ENCODE measurements around the gene ATRNL1. TPM values are rescaled to one million over a fixed set of nuclear protein-coding genes. Genes with fewer than 3 reads are reported as not detected.

ATRNL1 gene
- total RNA-seq, 1 experiment from 2014 or later, result not detected

GRCh38 chr10:115164220-115164619 lies 71.1 kb downstream of the ATRNL1 start:
- ChIA-PET CTCF (no interaction called here), POLR2A (ENCODE audit: unreplicated experiment) (no interaction called here)
- TF ChIP-seq EZH2 (IDR thresholded peaks at IDR 0.05; ENCODE audit: low read length, unreplicated experiment) (no peak), EZH2phosphoT487 (IDR thresholded peaks at IDR 0.05; ENCODE audit: borderline replicate concordance, low read length) (no peak), CTCF (conservative IDR thresholded peaks at IDR 0.05; ENCODE audit: low read depth, low read length) (no peak)
- H3K27ac ChIP-seq (ENCODE audit: low read length), result no peak overlapping the region
- H3K4me2 ChIP-seq (ENCODE audit: low read length), result no peak overlapping the region
- no peaks in the 10 kb centered on the region for H3K9me2 ChIP-seq (replicated peaks; ENCODE audit: low read length)
- H3K4me1 ChIP-seq (ENCODE audit: insufficient read depth, low read length), result no peaks in the 10 kb centered on the region
- no peak overlapping the region for H3K4me3 ChIP-seq (ENCODE audit: low read length)
- no peaks in the 10 kb centered on the region for H3F3A ChIP-seq (ENCODE audit: low read length, unreplicated experiment)
- no peak overlapping the region for H3K9ac ChIP-seq (ENCODE audit: low read length)
- H4K20me1 ChIP-seq (ENCODE audit: low read length), result no peaks in the 10 kb centered on the region
- no TSS peak for BruUV-seq (replicated peaks)
- peaks cover 4% of the 10 kb centered on the region; the same call in 1 of the 2 replicates for H3K27me3 ChIP-seq (ENCODE audit: low read length)
- H3K36me3 ChIP-seq (ENCODE audit: low read depth, low read length), result no peaks in the 10 kb centered on the region
- no peak overlapping the region for H2AFZ ChIP-seq (ENCODE audit: low read length)
- no peaks in the 10 kb centered on the region for H3K9me3 ChIP-seq (ENCODE audit: low read length)
- ATAC-seq (no peak), DNase-seq (no peak)
- intact Hi-C loops (cut with micrococcal nuclease), result no loop called here
- no peaks in the 10 kb centered on the region for H3K79me2 ChIP-seq (ENCODE audit: low read length)

- CTCF ChIA-PET, result no interaction called here
Observed at GRCh38 chr10:115167751-115168150, 74.6 kb downstream of the ATRNL1 start.

More at GRCh38 chr10:115167751-115168150, 74.6 kb downstream of the ATRNL1 start:
- H3K27ac ChIP-seq (ENCODE audit: low read length), result no peak overlapping the region
- H3K9me3 ChIP-seq (ENCODE audit: low read length), result no peaks in the 10 kb centered on the region
- TF ChIP-seq EZH2 (IDR thresholded peaks at IDR 0.05; ENCODE audit: low read length, unreplicated experiment) (no peak), EZH2phosphoT487 (IDR thresholded peaks at IDR 0.05; ENCODE audit: borderline replicate concordance, low read length) (no peak), CTCF (conservative IDR thresholded peaks at IDR 0.05; ENCODE audit: low read depth, low read length) (no peak)
- H2AFZ ChIP-seq (ENCODE audit: low read length), result no peak overlapping the region
- H3K79me2 ChIP-seq (ENCODE audit: low read length), result no peaks in the 10 kb centered on the region
- POLR2A ChIA-PET (ENCODE audit: unreplicated experiment), result no interaction called here
- no peaks in the 10 kb centered on the region for H4K20me1 ChIP-seq (ENCODE audit: low read length)
- DNase-seq, result no peak
- H3K27me3 ChIP-seq (ENCODE audit: low read length), result no peaks in the 10 kb centered on the region
- BruUV-seq (replicated peaks), result no TSS peak
- no peaks in the 10 kb centered on the region; the same call in 1 of the 2 replicates for H3K36me3 ChIP-seq (ENCODE audit: low read depth, low read length)
- ATAC-seq, result no peak
- H3K4me2 ChIP-seq (ENCODE audit: low read length), result no peak overlapping the region
- no peaks in the 10 kb centered on the region for H3F3A ChIP-seq (ENCODE audit: low read length, unreplicated experiment)
- H3K4me3 ChIP-seq (ENCODE audit: low read length), result no peak overlapping the region
- H3K4me1 ChIP-seq (ENCODE audit: insufficient read depth, low read length), result no peaks in the 10 kb centered on the region
- H3K9ac ChIP-seq (ENCODE audit: low read length), result no peak overlapping the region
- no peaks in the 10 kb centered on the region for H3K9me2 ChIP-seq (replicated peaks; ENCODE audit: low read length)
- intact Hi-C loops (cut with micrococcal nuclease), result no loop called here
